Endothelial cell (in vitro differentiated cells): Measurements from ENCODE around the gene NPS. TPM values are rescaled to one million over a fixed set of nuclear protein-coding genes. Genes with fewer than 3 reads are reported as not detected.
A peak's percentile ranks its signal among the peaks of the same experiment; 100 is the strongest.

Experiments
- DNase-seq: peaks from one replicate; pipeline ENCODE4 v3.0.0; 2021; ENCODE audit warnings: low spot score
- H3K27ac Mint-ChIP-seq: one replicate; pipeline ENCODE4 v1.8.0; 2021; ENCODE audit warnings: mixed read lengths, inconsistent platforms; ENCODE audit not compliant: unreplicated experiment
- H3K27me3 Mint-ChIP-seq: one replicate; pipeline ENCODE4 v1.8.0; 2021; ENCODE audit warnings: mild to moderate bottlenecking, moderate library complexity, mixed read lengths, inconsistent platforms; ENCODE audit not compliant: unreplicated experiment
- H3K36me3 Mint-ChIP-seq: one replicate; pipeline ENCODE4 v1.8.0; 2021; ENCODE audit warnings: mild to moderate bottlenecking, low read depth, mixed read lengths, inconsistent platforms; ENCODE audit not compliant: unreplicated experiment
- H3K4me1 Mint-ChIP-seq: one replicate; pipeline ENCODE4 v1.8.0; 2021; ENCODE audit warnings: mild to moderate bottlenecking, mixed read lengths, inconsistent platforms; ENCODE audit not compliant: unreplicated experiment
- H3K4me3 Mint-ChIP-seq: one replicate; pipeline ENCODE4 v1.8.0; 2021; ENCODE audit warnings: mild to moderate bottlenecking, mixed read lengths, inconsistent platforms; ENCODE audit not compliant: unreplicated experiment
- H3K9me3 Mint-ChIP-seq: one replicate; pipeline ENCODE4 v1.8.0; 2021; ENCODE audit warnings: mixed read lengths, inconsistent platforms; ENCODE audit not compliant: unreplicated experiment
- CTCF ChIP-seq: fragments of 200-600 bp; sonication (generic); IDR thresholded peaks from one replicate; pipeline ENCODE4 v1.5.0; 2021; ENCODE audit warnings: antibody characterized with exemption; ENCODE audit not compliant: unreplicated experiment
- total RNA-seq: library from RNA; stranded (reverse); fragmentation: NEBNext Ultra II Directional; extraction: Animal tissue kit (Norgen Biotek cat#: 25700); gene quantifications from one replicate; pipeline ENCODE4 v1.2.1, GENCODE V29; 2021; ENCODE audit not compliant: unreplicated experiment

NPS gene
- total RNA-seq, 1 donor from 2014 or later, result not detected

GRCh38 chr10:127563718-127564553 is 14.8 kb downstream of the NPS start:
- Mint-ChIP-seq H3K4me3 (no peak overlapping the region), H3K36me3 (no peaks in the 10 kb centered on the region), H3K9me3 (no peaks in the 10 kb centered on the region), H3K4me1 (no peaks in the 10 kb centered on the region), H3K27me3 (no peaks in the 10 kb centered on the region), H3K27ac (no peak overlapping the region)
- peak; percentile 86 for TF ChIP-seq CTCF
- DNase-seq, result peak; percentile 56

GRCh38 chr10:127564644-127565043 is 15.5 kb downstream of the NPS start:
- H3K27ac Mint-ChIP-seq, result no peak overlapping the region
- H3K4me3 Mint-ChIP-seq, result no peak overlapping the region
- H3K27me3 Mint-ChIP-seq, result no peaks in the 10 kb centered on the region
- H3K4me1 Mint-ChIP-seq, result no peaks in the 10 kb centered on the region
- no peak for TF ChIP-seq CTCF
- no peak for DNase-seq
- H3K36me3 Mint-ChIP-seq, result no peaks in the 10 kb centered on the region
- H3K9me3 Mint-ChIP-seq, result no peaks in the 10 kb centered on the region

- no peaks in the 10 kb centered on the region for H3K36me3 Mint-ChIP-seq
- no peak overlapping the region for H3K27ac Mint-ChIP-seq
- H3K9me3 Mint-ChIP-seq, result no peaks in the 10 kb centered on the region
- no peaks in the 10 kb centered on the region for H3K27me3 Mint-ChIP-seq
- DNase-seq, result no peak
- no peaks in the 10 kb centered on the region for H3K4me1 Mint-ChIP-seq
- H3K4me3 Mint-ChIP-seq, result no peak overlapping the region
- TF ChIP-seq CTCF, result no peak
These were observed 16.5 kb downstream of the NPS start for GRCh38 chr10:127565583-127565982.

GRCh38 chr10:127569210-127569609 is 20.1 kb downstream of the NPS start:
- Mint-ChIP-seq H3K27me3 (no peaks in the 10 kb centered on the region), H3K4me1 (no peaks in the 10 kb centered on the region), H3K4me3 (no peak overlapping the region), H3K27ac (no peak overlapping the region), H3K9me3 (no peaks in the 10 kb centered on the region), H3K36me3 (no peaks in the 10 kb centered on the region)
- no peak for DNase-seq
- TF ChIP-seq CTCF, result no peak

- no peaks in the 10 kb centered on the region for H3K4me1 Mint-ChIP-seq
- TF ChIP-seq CTCF, result no peak
- H3K27me3 Mint-ChIP-seq, result no peaks in the 10 kb centered on the region
- no peak overlapping the region for H3K4me3 Mint-ChIP-seq
- no peak overlapping the region for H3K27ac Mint-ChIP-seq
- H3K36me3 Mint-ChIP-seq, result no peaks in the 10 kb centered on the region
- DNase-seq, result no peak
- no peaks in the 10 kb centered on the region for H3K9me3 Mint-ChIP-seq
These were observed 20.9 kb downstream of the NPS start for GRCh38 chr10:127570036-127570435.
